GM19397 (cell line): Measurements from ENCODE around the gene BID.

Source experiments
- ATAC-seq: cut with Tn5 transposase; IDR thresholded peaks from one replicate; pipeline ENCODE4 v1.9.1; 2021; ENCODE audit warnings: mild to moderate bottlenecking, moderate library complexity; ENCODE audit not compliant: unreplicated experiment

The BID gene

GRCh38 chr22:17739196-17739975 is 34.9 kb downstream of the BID start:
- ATAC-seq: no peak

GRCh38 chr22:17738386-17739128 is 35.7 kb downstream of the BID start:
- no peak for ATAC-seq

GRCh38 chr22:17734187-17734586 is 40.1 kb downstream of the BID start:
- ATAC-seq: no peak

- ATAC-seq: no peak
Observed at GRCh38 chr22:17733466-17733865, 40.8 kb downstream of the BID start.

- ATAC-seq: no peak
Observed at GRCh38 chr22:17732251-17732854, 41.9 kb downstream of the BID start.

DNA sequence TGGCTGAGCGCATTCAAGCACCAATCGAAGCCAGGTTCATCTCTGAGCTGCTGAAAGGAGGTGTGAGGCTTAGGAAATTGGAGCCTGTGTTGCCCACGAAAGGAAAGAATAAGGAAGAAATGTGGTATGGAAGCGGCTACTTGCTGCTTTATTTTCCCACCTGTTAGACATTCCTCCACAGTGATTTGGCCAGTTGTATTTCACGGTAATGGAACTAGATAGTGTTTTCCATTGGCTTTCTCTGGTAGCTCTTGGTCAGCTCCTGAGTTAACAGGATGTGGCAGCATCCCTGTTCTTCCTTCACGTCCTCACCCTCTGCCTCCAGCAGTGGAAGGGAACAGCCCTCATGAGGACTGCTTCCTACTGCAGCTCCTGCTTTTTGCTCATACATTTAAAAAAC is 44.7 kb downstream of the BID start:
- no peak for ATAC-seq

DNA sequence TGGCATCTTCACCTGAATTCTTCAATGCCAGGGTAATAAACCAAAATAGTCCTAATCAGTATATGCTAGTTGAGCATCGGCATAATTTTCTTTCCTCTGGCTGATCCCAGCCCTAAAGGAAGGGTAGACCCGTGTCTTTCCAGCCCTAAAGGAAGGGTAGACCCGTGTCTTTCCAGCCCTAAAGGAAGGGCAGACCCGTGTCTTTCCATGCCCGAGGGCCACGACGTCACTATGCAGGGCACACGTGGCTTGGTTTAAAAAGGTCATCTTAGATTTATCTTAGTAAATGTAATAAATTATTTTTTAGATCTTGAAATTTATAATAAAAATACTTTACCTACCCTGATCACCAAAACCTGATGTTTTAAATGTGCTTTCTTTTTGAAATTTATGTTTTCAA is 45.5 kb downstream of the BID start:
- ATAC-seq: no peak

DNA sequence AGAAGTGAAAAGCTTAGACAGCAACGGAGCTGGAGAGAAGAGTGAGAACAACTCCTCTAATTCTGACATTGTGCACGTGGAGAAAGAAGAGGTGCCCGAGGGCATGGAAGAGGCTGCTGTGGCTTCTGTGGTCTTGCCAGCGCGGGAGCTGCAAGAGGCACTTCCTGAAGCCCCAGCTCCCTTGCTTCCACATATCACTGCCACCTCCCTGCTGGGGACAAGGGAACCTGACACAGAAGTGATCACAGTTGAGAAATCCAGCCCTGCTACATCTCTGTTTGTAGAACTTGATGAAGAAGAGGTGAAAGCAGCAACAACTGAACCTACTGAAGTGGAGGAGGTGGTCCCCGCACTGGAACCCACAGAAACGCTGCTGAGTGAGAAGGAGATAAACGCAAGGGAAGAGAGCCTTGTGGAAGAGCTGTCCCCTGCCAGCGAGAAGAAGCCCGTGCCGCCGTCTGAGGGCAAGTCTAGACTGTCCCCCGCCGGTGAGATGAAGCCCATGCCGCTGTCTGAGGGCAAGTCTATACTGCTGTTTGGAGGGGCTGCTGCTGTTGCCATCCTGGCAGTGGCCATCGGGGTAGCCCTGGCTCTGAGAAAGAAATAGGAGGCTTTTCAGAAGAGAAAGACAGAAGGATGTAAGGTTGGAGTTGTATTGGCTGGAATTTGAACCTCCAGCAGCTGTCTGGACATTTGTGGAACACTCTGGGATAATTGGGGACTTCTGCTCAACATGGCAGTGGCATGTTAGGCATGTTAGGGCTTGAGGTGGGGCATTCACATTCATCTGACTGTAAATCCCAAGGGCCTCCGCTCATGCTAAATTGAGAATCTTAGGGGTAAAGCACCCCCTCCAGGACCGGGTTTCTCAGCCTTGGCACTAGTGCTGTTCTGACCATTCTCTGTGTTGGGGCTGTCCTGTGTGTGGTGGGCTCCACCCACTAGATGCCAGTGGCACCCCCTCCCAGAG is 47.1 kb downstream of the BID start:
- no peak for ATAC-seq

DNA sequence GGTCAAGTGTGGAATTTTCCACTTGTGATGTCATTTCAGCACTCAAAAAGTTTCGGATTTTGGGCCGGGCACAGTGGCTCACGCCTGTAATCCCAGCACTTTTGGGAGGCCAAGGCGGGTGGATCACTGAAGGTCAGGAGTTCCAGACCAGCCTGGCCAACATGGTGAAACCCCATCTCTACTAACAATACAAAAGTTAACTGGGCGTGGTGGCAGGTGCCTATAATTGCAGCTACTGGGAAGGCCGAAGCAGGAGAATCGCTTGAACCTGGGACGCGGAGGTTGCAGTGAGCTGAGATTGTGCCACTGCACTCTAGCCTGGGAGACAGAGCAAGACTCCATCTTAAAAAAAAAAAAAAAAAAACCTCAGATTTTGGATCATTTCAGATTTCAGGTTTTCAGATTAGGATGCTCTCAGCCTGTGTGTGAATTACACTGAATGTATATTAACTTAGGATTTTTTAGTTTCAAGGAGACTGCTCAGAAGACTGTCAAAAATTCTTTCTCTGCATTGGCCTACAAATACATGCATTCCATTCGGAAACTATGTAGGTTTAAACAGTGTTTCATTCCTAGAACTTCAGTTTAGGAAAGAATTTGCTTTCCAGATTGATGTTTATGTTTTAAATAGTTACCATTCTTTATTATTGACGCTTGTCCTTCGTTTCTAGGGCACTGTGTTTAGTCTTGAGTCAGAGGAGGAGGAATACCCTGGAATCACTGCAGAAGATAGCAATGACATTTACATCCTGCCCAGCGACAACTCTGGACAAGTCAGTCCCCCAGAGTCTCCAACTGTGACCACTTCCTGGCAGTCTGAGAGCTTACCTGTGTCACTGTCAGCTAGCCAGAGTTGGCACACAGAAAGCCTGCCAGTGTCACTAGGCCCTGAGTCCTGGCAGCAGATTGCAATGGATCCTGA is 48.0 kb downstream of the BID start:
- no peak for ATAC-seq

DNA sequence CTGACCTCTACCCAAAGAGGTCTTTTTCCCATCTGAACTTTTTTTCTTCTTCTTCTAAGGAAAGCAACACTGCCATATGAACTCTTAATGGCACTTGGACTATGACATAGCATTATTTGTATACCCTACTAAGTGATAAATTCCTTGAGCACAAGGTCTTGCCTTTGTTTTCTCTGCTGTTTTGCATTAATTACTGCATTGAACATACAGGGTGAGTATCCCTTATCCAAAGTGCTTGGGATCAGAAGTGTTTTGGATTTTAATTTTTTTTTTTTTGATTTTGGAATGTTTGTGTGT is 48.8 kb downstream of the BID start:
- no peak for ATAC-seq

GRCh38 chr22:17724678-17725499 is 49.4 kb downstream of the BID start:
- no peak for ATAC-seq

DNA sequence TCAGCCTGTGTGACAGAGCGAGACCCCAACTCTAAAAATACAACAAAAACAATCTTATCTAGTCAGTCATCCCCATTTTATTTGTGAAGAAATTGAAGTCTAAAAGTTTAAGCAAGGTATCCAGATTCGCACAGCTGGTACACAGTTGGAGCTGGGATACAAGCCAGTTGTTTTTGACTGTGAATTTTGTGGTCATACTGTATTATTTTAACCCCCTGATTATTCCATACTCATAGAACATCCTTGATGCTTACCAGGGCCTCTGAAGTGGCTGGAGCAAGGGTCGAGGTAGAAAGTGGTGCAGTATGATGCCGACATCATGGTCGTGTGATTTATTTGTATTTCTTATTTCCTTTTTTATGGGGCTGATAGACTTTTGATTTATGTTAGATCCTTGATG is 50.0 kb downstream of the BID start:
- no peak for ATAC-seq

GRCh38 chr22:17719911-17720310 is 54.4 kb downstream of the BID start:
- ATAC-seq: no peak

GRCh38 chr22:17717708-17718107 is 56.6 kb downstream of the BID start:
- no peak for ATAC-seq

DNA sequence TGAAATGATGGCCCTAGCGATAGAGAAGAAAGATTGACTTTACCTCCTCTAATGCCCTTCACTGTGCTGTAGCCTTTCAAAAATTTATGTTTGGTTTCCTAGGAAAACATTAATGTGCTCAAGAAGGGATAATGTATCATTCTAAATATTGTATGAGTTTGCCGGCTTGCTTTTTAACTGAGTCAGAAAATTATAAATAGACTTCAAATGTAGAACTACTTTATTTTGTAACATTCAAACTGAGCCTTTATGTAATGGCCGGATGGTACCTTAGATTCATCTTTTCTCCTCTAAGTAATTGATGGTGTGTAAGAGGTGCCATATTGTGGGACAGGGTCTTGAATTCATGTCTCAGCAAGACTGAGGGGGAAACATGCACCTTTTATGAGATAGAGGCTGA is 57.7 kb downstream of the BID start:
- no peak for ATAC-seq

DNA sequence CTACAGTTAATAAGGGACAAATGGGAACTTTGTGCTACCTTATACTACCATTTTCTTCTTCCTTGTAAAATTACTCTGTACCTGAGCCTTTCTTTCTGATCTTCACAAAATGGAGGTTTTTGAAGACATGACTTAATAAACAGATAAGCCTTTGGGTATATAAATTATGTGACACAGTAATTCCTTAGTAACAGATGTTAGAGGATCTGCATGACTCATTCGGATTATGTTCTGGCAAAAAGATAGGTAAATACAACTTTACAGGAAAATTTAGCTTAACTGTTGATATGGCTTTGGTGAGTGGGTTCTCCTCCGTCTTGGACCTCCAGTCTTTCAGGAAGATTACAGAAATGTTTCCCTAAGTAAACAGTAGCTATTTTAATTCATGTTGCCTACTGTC is 61.8 kb downstream of the BID start:
- ATAC-seq: no peak

GRCh38 chr22:17710023-17710422 is 64.2 kb downstream of the BID start:
- no peak for ATAC-seq

GRCh38 chr22:17707526-17707925 is 66.7 kb downstream of the BID start:
- ATAC-seq: no peak

- no peak for ATAC-seq
Observed at GRCh38 chr22:17706947-17707346, 67.3 kb downstream of the BID start.
